IMR-90 (cell line): ENCODE data around the gene ALDH1A1. TPM values are rescaled to one million over a fixed set of nuclear protein-coding genes. Genes with fewer than 3 reads are reported as not detected.

Experiments
- ATAC-seq: fragments of 200-7000 bp; cut with Tn5 transposase; 2 replicates; pipeline ENCODE4 v1.9.1; 2020; ENCODE audit warnings: low read depth, mild to moderate bottlenecking, moderate library complexity
- BruUV-seq: library from RNA; stranded (reverse); fragments of 400-500 nt; replicated peaks from 2 replicates; lab custom pipeline; 2021; lab: Mats Ljungman, UMichigan
- CTCF ChIA-PET: fragments of 300-600 bp; formaldehyde crosslinking; extraction: SDS; loops from one replicate; lab custom pipeline; 2021; ENCODE audit warnings: antibody characterized with exemption; lab: Yijun Ruan, JAX
- POLR2A ChIA-PET: fragments of 300-600 bp; sonication (Branson Sonifier 250); formaldehyde crosslinking; loops from one replicate; lab custom pipeline; 2022; ENCODE audit warnings: antibody characterized with exemption; ENCODE audit not compliant: unreplicated experiment; lab: Charles Lee
- DNase-seq: peaks from one replicate; pipeline ENCODE4 v3.0.0; 2013
- H2AFZ ChIP-seq: replicated peaks from 2 replicates; pipeline ENCODE3; 2013; ENCODE audit warnings: low read length, mild to moderate bottlenecking; ENCODE audit not compliant: poor library complexity
- H2AK5ac ChIP-seq: 2 replicates; pipeline ENCODE4 v1.6.1; 2013; ENCODE audit warnings: low read depth, low read length, inconsistent platforms
- H2AK9ac ChIP-seq: replicated peaks from 2 replicates; pipeline ENCODE3; 2013; ENCODE audit warnings: mild to moderate bottlenecking, low read depth, low read length, moderate library complexity; ENCODE audit not compliant: poor library complexity
- H2BK120ac ChIP-seq: 2 replicates; pipeline ENCODE4 v1.6.1; 2013; ENCODE audit warnings: low read depth, low read length, inconsistent platforms
- H2BK15ac ChIP-seq: 3 replicates; pipeline ENCODE4 v1.6.1; 2013; ENCODE audit warnings: low read depth, low read length, inconsistent platforms
- H2BK20ac ChIP-seq: 2 replicates; pipeline ENCODE4 v1.6.1; 2013; ENCODE audit warnings: low read depth, mild to moderate bottlenecking, inconsistent platforms, low read length, moderate library complexity
- H2BK5ac ChIP-seq: 2 replicates; pipeline ENCODE4 v1.6.1; 2013; ENCODE audit warnings: mild to moderate bottlenecking, low read depth, low read length, inconsistent platforms; ENCODE audit not compliant: poor library complexity, severe bottlenecking
- H3K14ac ChIP-seq: replicated peaks from 2 replicates; pipeline ENCODE4 v1.6.1; 2013; ENCODE audit warnings: low read depth, low read length, inconsistent platforms
- H3K18ac ChIP-seq: 2 replicates; pipeline ENCODE4 v1.6.1; 2013; ENCODE audit warnings: low read depth, low read length, control low read depth
- H3K23ac ChIP-seq: 2 replicates; pipeline ENCODE4 v1.6.1; 2013; ENCODE audit warnings: low read depth, low read length, inconsistent platforms
- H3K27ac ChIP-seq: 2 replicates; pipeline ENCODE4 v1.5.1; 2013; ENCODE audit warnings: mild to moderate bottlenecking, control low read depth, low read length; ENCODE audit not compliant: insufficient read depth
- H3K27me3 ChIP-seq: 2 replicates; pipeline ENCODE4 v1.6.1; 2013; ENCODE audit warnings: low read length; ENCODE audit not compliant: control insufficient read depth, insufficient read depth
- H3K36me3 ChIP-seq: 2 replicates; pipeline ENCODE4 v1.6.1; 2013; ENCODE audit warnings: low read length, mixed read lengths; ENCODE audit not compliant: control insufficient read depth, insufficient read depth
- H3K4ac ChIP-seq: 2 replicates; pipeline ENCODE4 v1.6.1; 2013; ENCODE audit warnings: low read depth, low read length, inconsistent platforms
- H3K4me1 ChIP-seq: 2 replicates; pipeline ENCODE4 v1.6.1; 2013; ENCODE audit warnings: low read length, mixed read lengths; ENCODE audit not compliant: control insufficient read depth, insufficient read depth
- H3K4me2 ChIP-seq: 2 replicates; pipeline ENCODE4 v1.6.1; 2013; ENCODE audit warnings: low read depth, mild to moderate bottlenecking, control low read depth, low read length, moderate library complexity
- H3K4me3 ChIP-seq: 2 replicates; pipeline ENCODE4 v1.5.1; 2013; ENCODE audit warnings: low read depth, mild to moderate bottlenecking, control low read depth, low read length, moderate library complexity; ENCODE audit not compliant: insufficient read depth
- H3K56ac ChIP-seq: 2 replicates; pipeline ENCODE4 v1.6.1; 2013; ENCODE audit warnings: low read length, inconsistent platforms; ENCODE audit not compliant: insufficient read depth; ENCODE audit errors: extremely low read depth
- H3K79me1 ChIP-seq, 2 experiments: 2 replicates each; pipeline ENCODE4 v1.6.1; 2013; ENCODE audit warnings: low read length in 2 of 2, inconsistent platforms in 1 of 2, low read depth in 1 of 2
- H3K9ac ChIP-seq: 2 replicates; pipeline ENCODE4 v1.6.1; 2013; ENCODE audit warnings: low read depth, low read length, control low read depth
- H3K9me1 ChIP-seq: 2 replicates; pipeline ENCODE4 v1.6.1; 2013; ENCODE audit warnings: low read length, inconsistent platforms; ENCODE audit not compliant: insufficient read depth
- H3K9me3 ChIP-seq: 2 replicates; pipeline ENCODE4 v1.6.1; 2013; ENCODE audit warnings: low read length; ENCODE audit not compliant: control insufficient read depth, insufficient read depth
- H4K20me1 ChIP-seq: 2 replicates; pipeline ENCODE4 v1.6.1; 2013; ENCODE audit warnings: low read length, inconsistent platforms; ENCODE audit not compliant: insufficient read depth
- H4K5ac ChIP-seq: 2 replicates; pipeline ENCODE4 v1.6.1; 2013; ENCODE audit warnings: mild to moderate bottlenecking, low read depth, low read length, control low read depth
- H4K8ac ChIP-seq, 2 experiments: 2 replicates each; pipeline ENCODE4 v1.6.1; 2013; ENCODE audit warnings: low read depth in 2 of 2, low read length in 2 of 2, control low read depth in 1 of 2, inconsistent platforms in 1 of 2
- H4K91ac ChIP-seq: 2 replicates; pipeline ENCODE4 v1.6.1; 2013; ENCODE audit warnings: low read depth, low read length, inconsistent platforms; ENCODE audit not compliant: insufficient read depth
- BHLHE40 ChIP-seq: fragments of 150-350 bp; IDR thresholded peaks from 2 replicates; pipeline ENCODE4 v1.6.1; 2016; ENCODE audit warnings: mild to moderate bottlenecking, low read depth, low read length
- CEBPB ChIP-seq: IDR thresholded peaks from 2 replicates; pipeline ENCODE4 v1.6.1; 2012; ENCODE audit warnings: low read depth, low read length, improper control_type of control experiment
- CHD1 ChIP-seq: IDR thresholded peaks from 2 replicates; pipeline ENCODE4 v1.6.1; 2012; ENCODE audit warnings: low read depth, low read length, improper control_type of control experiment
- CTCF ChIP-seq: conservative IDR thresholded peaks from 2 replicates; pipeline ENCODE4 v1.5.1; 2012; ENCODE audit warnings: mild to moderate bottlenecking, low read depth, low read length, improper control_type of control experiment
- ELK1 ChIP-seq: fragments of 150-350 bp; IDR thresholded peaks from 2 replicates; pipeline ENCODE4 v1.6.1; 2016; ENCODE audit warnings: low read depth, mild to moderate bottlenecking, low read length, moderate library complexity, borderline replicate concordance
- FOS ChIP-seq: fragments of 150-350 bp; IDR thresholded peaks from 2 replicates; pipeline ENCODE4 v1.6.1; 2016; ENCODE audit warnings: low read depth, low read length
- MAFK ChIP-seq: IDR thresholded peaks from 2 replicates; pipeline ENCODE4 v1.6.1; 2012; ENCODE audit warnings: low read depth, low read length, improper control_type of control experiment
- MAZ ChIP-seq: IDR thresholded peaks from 2 replicates; pipeline ENCODE4 v1.6.1; 2012; ENCODE audit warnings: low read depth, mild to moderate bottlenecking, low read length, improper control_type of control experiment, moderate library complexity, borderline replicate concordance
- MXI1 ChIP-seq: IDR thresholded peaks from 2 replicates; pipeline ENCODE4 v1.6.1; 2012; ENCODE audit warnings: low read depth, mild to moderate bottlenecking, low read length, moderate library complexity, borderline replicate concordance
- NFE2L2 ChIP-seq: fragments of 150-350 bp; IDR thresholded peaks from 2 replicates; pipeline ENCODE4 v1.6.1; 2016; ENCODE audit warnings: low read depth, mild to moderate bottlenecking, low read length
- POLR2A ChIP-seq: IDR thresholded peaks from 2 replicates; pipeline ENCODE4 v1.6.1; 2012; ENCODE audit warnings: mild to moderate bottlenecking, low read depth, low read length
- RAD21 ChIP-seq: IDR thresholded peaks from 2 replicates; pipeline ENCODE4 v1.6.1; 2012; ENCODE audit warnings: low read length, improper control_type of control experiment
- RCOR1 ChIP-seq: IDR thresholded peaks from 2 replicates; pipeline ENCODE4 v1.6.1; 2012; ENCODE audit warnings: mild to moderate bottlenecking, low read length, improper control_type of control experiment; ENCODE audit not compliant: insufficient replicate concordance
- RFX5 ChIP-seq: IDR thresholded peaks from 2 replicates; pipeline ENCODE4 v1.8.0; 2012; ENCODE audit warnings: low read depth, mild to moderate bottlenecking, low read length, moderate library complexity
- SMC3 ChIP-seq: fragments of 150-350 bp; IDR thresholded peaks from 2 replicates; pipeline ENCODE4 v1.6.1; 2016; ENCODE audit warnings: low read depth, mild to moderate bottlenecking, antibody characterized with exemption, low read length, moderate library complexity
- USF2 ChIP-seq: fragments of 150-350 bp; IDR thresholded peaks from 2 replicates; pipeline ENCODE4 v1.6.1; 2017; ENCODE audit warnings: mild to moderate bottlenecking, antibody characterized with exemption, low read length, low read depth
- WGBS, 2 experiments: methylation state at CpG; one replicate each; pipeline versions ENCODE4 v1.1.5 to v1.1.7; 2013; ENCODE audit warnings: missing lambda C conversion rate in 2 of 2; ENCODE audit not compliant: insufficient read length in 1 of 2; ENCODE audit errors: extremely low coverage in 2 of 2; 5-methylcytosine and 5-hydroxymethylcytosine counted together
- dilution Hi-C: fragments of 300-500 bp; cut with HindIII; formaldehyde crosslinking; loops from one replicate; pipeline ENCODE4 v1.14.3; 2018; ENCODE audit warnings: low sequenced_read_pairs; ENCODE audit not compliant: unreplicated experiment
- in situ Hi-C: fragments of 300-500 bp; cut with MboI; formaldehyde crosslinking; loops from 3 replicates; pipeline ENCODE4 v1.14.3; 2019; ENCODE audit warnings: low sequenced_read_pairs, inconsistent platforms, mixed read lengths
- intact Hi-C: fragments of 100-400 bp; cut with micrococcal nuclease; formaldehyde crosslinking; loops from 2 replicates; pipeline ENCODE4 v1.10.0; 2022
- polyA plus RNA-seq, 3 experiments: library from polyadenylated mRNA; depleted of rRNA; stranded (reverse); fragments of >200 nt; gene quantifications; 2 replicates each; pipeline ENCODE4 v1.2.3, GENCODE V29; 2012; ENCODE audit warnings: low replicate concordance in 1 of 3
- total RNA-seq: library from RNA; depleted of rRNA; stranded (reverse); fragments of >200 nt; gene quantifications from 2 replicates; pipeline ENCODE4 v1.2.3, GENCODE V29; 2012

ALDH1A1 gene
- total and polyA plus RNA-seq, 2 of the 4 experiments (the other 2 are of a cell fraction) = not detected

GRCh38 chr9:72909428-72909827, 43.4 kb downstream of the ALDH1A1 start:
- dilution Hi-C loops = no loop called here
- in situ Hi-C loops = no loop called here

More at GRCh38 chr9:72909428-72909827, 43.4 kb downstream of the ALDH1A1 start:
- TF ChIP-seq RAD21 (no peak), RCOR1 (no peak), NFE2L2 (no peak), CEBPB (no peak), POLR2A (no peak), CTCF (no peak), FOS (no peak), RFX5 (no peak), BHLHE40 (no peak), CHD1 (no peak), ELK1 (no peak), SMC3 (no peak), MXI1 (no peak), MAZ (no peak), USF2 (no peak), MAFK (no peak)
- WGBS, 2 experiments = no CpG with 5 or more reads among the region's 3 CpGs
- no peak overlapping the region for H3K23ac ChIP-seq
- no peaks in the 10 kb centered on the region for H3K9me3 ChIP-seq
- H3K18ac ChIP-seq = no peak overlapping the region
- BruUV-seq = no TSS peak
- no peak overlapping the region for H2AK5ac ChIP-seq
- H3K36me3 ChIP-seq = no peaks in the 10 kb centered on the region
- H3K14ac ChIP-seq = no peak overlapping the region
- ChIA-PET CTCF (no interaction called here), POLR2A (interaction anchor here (0.7 kb wide), 1 partner anchor 13 kb away, joined by 3 read pairs; no protein-coding TSS in a partner anchor)
- no peaks in the 10 kb centered on the region; the same call in 1 of the 2 replicates for H3K27me3 ChIP-seq
- H4K91ac ChIP-seq = no peak overlapping the region
- no peak overlapping the region for H3K4me2 ChIP-seq
- H3K9ac ChIP-seq = no peak overlapping the region
- no peak overlapping the region for H4K5ac ChIP-seq
- H2BK15ac ChIP-seq = no peak overlapping the region
- no peak overlapping the region for H2BK5ac ChIP-seq
- H3K79me1 ChIP-seq = no peaks in the 10 kb centered on the region
- ATAC-seq (no peak), DNase-seq (no peak)
- H4K8ac ChIP-seq = no peak overlapping the region
- no peak overlapping the region for H3K27ac ChIP-seq
- H2AFZ ChIP-seq = no peak overlapping the region
- no peaks in the 10 kb centered on the region for H3K9me1 ChIP-seq
- no peak overlapping the region for H3K4me3 ChIP-seq
- no peak overlapping the region for H2BK20ac ChIP-seq
- intact Hi-C loops = loop anchor here (5.0 kb wide), 1 partner anchor 37 kb away; no protein-coding TSS in a partner anchor
- no peak overlapping the region for H3K4ac ChIP-seq
- H3K4me1 ChIP-seq = no peaks in the 10 kb centered on the region
- no peak overlapping the region for H2AK9ac ChIP-seq
- no peak overlapping the region for H3K56ac ChIP-seq
- H4K20me1 ChIP-seq = no peaks in the 10 kb centered on the region
- H2BK120ac ChIP-seq = no peak overlapping the region
